Gastroesophageal sphincter (tissue), 3 donors: ENCODE measurements around the gene RNF223.

Experiments
- CTCF ChIP-seq, 4 experiments: fragments of 200-600 bp in 2 of 4; fragments of 450-650 bp in 2 of 4; sonication (generic) in 1 of 4; IDR thresholded peaks; one replicate each; pipeline ENCODE4 v1.5.1; 2017 to 2019; ENCODE audit warnings: antibody characterized with exemption in 4 of 4, mild to moderate bottlenecking in 2 of 4, moderate library complexity in 2 of 4
- EP300 ChIP-seq: sonication (generic); formaldehyde crosslinking; IDR thresholded peaks from one replicate; pipeline ENCODE4 v1.6.1; 2017; ENCODE audit warnings: antibody characterized with exemption, mild to moderate bottlenecking
- POLR2A ChIP-seq, 2 donors: fragments of 450-650 bp; IDR thresholded peaks; one replicate each; pipeline ENCODE4 v1.6.1; 2017; ENCODE audit warnings: antibody characterized with exemption in 2 of 2, mild to moderate bottlenecking in 2 of 2, moderate library complexity in 1 of 2
- POLR2AphosphoS5 ChIP-seq: sonication (generic); formaldehyde crosslinking; IDR thresholded peaks from one replicate; pipeline ENCODE4 v1.6.1; 2017; ENCODE audit warnings: antibody characterized with exemption

- TF ChIP-seq CTCF (IDR thresholded peaks at IDR 0.05) (no peak), POLR2A (IDR thresholded peaks at IDR 0.05) (no peak), EP300 (no peak), POLR2AphosphoS5 (no peak)
Observed at GRCh38 chr1:1067284-1067859, 6.7 kb downstream of the RNF223 start.
